Measurements from ENCODE around the gene ADM.
A peak's percentile ranks its signal among the peaks of the same experiment; 100 is the strongest.
"Not testable (repeated sequence)": the region's sequence is repeated elsewhere in the genome, so short reads cannot be mapped to it uniquely, and the experiment has no call there.

Gene ADM, protein sequence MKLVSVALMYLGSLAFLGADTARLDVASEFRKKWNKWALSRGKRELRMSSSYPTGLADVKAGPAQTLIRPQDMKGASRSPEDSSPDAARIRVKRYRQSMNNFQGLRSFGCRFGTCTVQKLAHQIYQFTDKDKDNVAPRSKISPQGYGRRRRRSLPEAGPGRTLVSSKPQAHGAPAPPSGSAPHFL

DNA sequence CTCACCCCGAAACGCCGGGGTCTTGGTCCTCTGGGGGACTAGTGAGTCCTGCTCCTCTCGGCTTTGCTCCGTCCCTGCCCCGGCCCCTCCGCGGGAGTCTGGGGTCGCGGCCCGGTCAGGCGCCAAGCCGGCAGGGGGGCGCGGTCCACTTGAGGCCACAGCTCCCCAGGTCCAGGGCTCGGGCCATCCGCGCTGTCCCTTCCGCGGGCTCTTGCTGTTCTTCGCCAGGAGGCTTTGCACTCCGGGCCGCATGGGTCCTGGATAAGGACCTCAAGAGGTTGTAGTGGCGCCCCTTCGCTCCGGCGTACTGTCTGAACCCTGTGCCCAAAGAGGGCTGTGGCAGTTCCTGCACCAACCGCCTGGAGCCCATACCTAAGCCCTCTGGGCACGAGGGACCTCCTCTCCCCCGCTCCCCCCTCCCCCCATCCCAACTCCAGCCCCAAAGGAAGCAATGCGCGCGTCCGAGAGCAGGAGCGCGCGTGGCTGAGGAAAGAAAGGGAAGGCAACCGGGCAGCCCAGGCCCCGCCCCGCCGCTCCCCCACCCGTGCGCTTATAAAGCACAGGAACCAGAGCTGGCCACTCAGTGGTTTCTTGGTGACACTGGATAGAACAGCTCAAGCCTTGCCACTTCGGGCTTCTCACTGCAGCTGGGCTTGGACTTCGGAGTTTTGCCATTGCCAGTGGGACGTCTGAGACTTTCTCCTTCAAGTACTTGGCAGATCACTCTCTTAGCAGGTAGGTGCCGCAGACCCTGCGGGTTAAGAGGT is at the start of gene ADM:
Gene ADM, plus strand, starts transcription at position 579 of the 767 bp plus-strand sequence. CDS start 628 bp downstream, outside the sequence.
- Histone ChIP-seq H3K9me3 (ENCODE audit: control insufficient read depth, insufficient read depth, low read length) (no peaks in the 10 kb centered on the region), H3K27ac (ENCODE audit: low read length) (no peak within 1 kb of the TSS), H3K4me1 (ENCODE audit: control insufficient read depth, insufficient read depth, low read length) (peaks cover 6% of the 10 kb centered on the region; the same call in 1 of the 2 replicates), H3K27me3 (ENCODE audit: control insufficient read depth, insufficient read depth, low read length) (peaks cover 5% of the 10 kb centered on the region; the same call in 1 of the 2 replicates), H3K36me3 (ENCODE audit: control insufficient read depth, insufficient read depth, low read length) (peaks cover 3% of the 10 kb centered on the region; the same call in 1 of the 2 replicates), H3K4me3 (ENCODE audit: low read length) (peak within 1 kb of the TSS; percentile 75)
- no CpG with 5 or more reads among the region's 48 CpGs for WGBS (ENCODE audit: insufficient coverage, insufficient read length)
- DNase-seq (ENCODE audit: low read depth, low spot score): no peak

GRCh38 chr11:10255388-10256125 is 49.3 kb upstream of the ADM start:
- Histone ChIP-seq H3K27ac (ENCODE audit: low read length) (no peak overlapping the region), H3K4me3 (ENCODE audit: low read length) (no peak overlapping the region), H3K4me1 (ENCODE audit: control insufficient read depth, insufficient read depth, low read length) (no peaks in the 10 kb centered on the region), H3K36me3 (ENCODE audit: control insufficient read depth, insufficient read depth, low read length) (no peaks in the 10 kb centered on the region), H3K9me3 (ENCODE audit: control insufficient read depth, insufficient read depth, low read length) (no peaks in the 10 kb centered on the region), H3K27me3 (ENCODE audit: control insufficient read depth, insufficient read depth, low read length) (no peaks in the 10 kb centered on the region)
- WGBS (ENCODE audit: insufficient coverage, insufficient read length): no CpG with 5 or more reads among the region's 3 CpGs
- DNase-seq (ENCODE audit: low read depth, low spot score): no peak

- H3K27ac ChIP-seq (ENCODE audit: low read length): no peak overlapping the region
- WGBS (ENCODE audit: insufficient coverage, insufficient read length): no CpG with 5 or more reads among the region's 4 CpGs
- no peak for DNase-seq (ENCODE audit: low read depth, low spot score)
- H3K9me3 ChIP-seq (ENCODE audit: control insufficient read depth, insufficient read depth, low read length): no peaks in the 10 kb centered on the region
- H3K4me3 ChIP-seq (ENCODE audit: low read length): no peak overlapping the region
- H3K36me3 ChIP-seq (ENCODE audit: control insufficient read depth, insufficient read depth, low read length): no peaks in the 10 kb centered on the region
- no peaks in the 10 kb centered on the region for H3K27me3 ChIP-seq (ENCODE audit: control insufficient read depth, insufficient read depth, low read length)
- H3K4me1 ChIP-seq (ENCODE audit: control insufficient read depth, insufficient read depth, low read length): no peaks in the 10 kb centered on the region
Observed at GRCh38 chr11:10257478-10257877, 47.4 kb upstream of the ADM start.

GRCh38 chr11:10261821-10262220 is 43.1 kb upstream of the ADM start:
- H3K27ac ChIP-seq (ENCODE audit: low read length): no peak overlapping the region

DNA sequence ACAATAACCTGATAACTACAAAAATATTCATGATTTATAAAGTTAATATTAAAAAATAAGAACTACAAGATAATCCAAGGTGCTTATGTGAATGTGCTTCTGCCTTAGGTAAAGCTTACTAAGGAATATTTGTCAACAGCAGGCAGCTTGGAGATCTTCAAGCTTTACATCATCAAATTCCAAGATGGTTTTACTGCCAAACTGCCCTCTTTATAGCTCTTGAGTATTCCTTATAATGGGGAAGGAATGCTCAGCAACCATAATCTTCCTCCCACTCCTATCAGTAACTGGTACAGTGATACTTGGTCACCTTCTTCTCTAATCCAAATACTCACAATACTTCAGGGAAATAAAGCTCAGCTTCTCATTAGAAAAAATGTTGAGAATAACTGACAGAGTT is 40.9 kb upstream of the ADM start:
- Histone ChIP-seq H3K27me3 (ENCODE audit: control insufficient read depth, insufficient read depth, low read length) (no peaks in the 10 kb centered on the region), H3K27ac (ENCODE audit: low read length) (no peak overlapping the region), H3K4me3 (ENCODE audit: low read length) (no peak overlapping the region), H3K4me1 (ENCODE audit: control insufficient read depth, insufficient read depth, low read length) (no peaks in the 10 kb centered on the region), H3K9me3 (ENCODE audit: control insufficient read depth, insufficient read depth, low read length) (no peaks in the 10 kb centered on the region), H3K36me3 (ENCODE audit: control insufficient read depth, insufficient read depth, low read length) (no peaks in the 10 kb centered on the region)
- no peak for DNase-seq (ENCODE audit: low read depth, low spot score)

More at GRCh38 chr11:10261821-10262220, 43.1 kb upstream of the ADM start:
- no peaks in the 10 kb centered on the region for H3K36me3 ChIP-seq (ENCODE audit: control insufficient read depth, insufficient read depth, low read length)
- no peaks in the 10 kb centered on the region for H3K9me3 ChIP-seq (ENCODE audit: control insufficient read depth, insufficient read depth, low read length)
- no peak for DNase-seq (ENCODE audit: low read depth, low spot score)
- H3K4me1 ChIP-seq (ENCODE audit: control insufficient read depth, insufficient read depth, low read length): no peaks in the 10 kb centered on the region
- no peak overlapping the region for H3K4me3 ChIP-seq (ENCODE audit: low read length)
- no peaks in the 10 kb centered on the region for H3K27me3 ChIP-seq (ENCODE audit: control insufficient read depth, insufficient read depth, low read length)

GRCh38 chr11:10264716-10265115 is 40.2 kb upstream of the ADM start:
- not testable (repeated sequence) for H3K36me3 ChIP-seq (ENCODE audit: control insufficient read depth, insufficient read depth, low read length); H3K4me3 ChIP-seq (ENCODE audit: low read length); DNase-seq (ENCODE audit: low read depth, low spot score); H3K27me3 ChIP-seq (ENCODE audit: control insufficient read depth, insufficient read depth, low read length); H3K4me1 ChIP-seq (ENCODE audit: control insufficient read depth, insufficient read depth, low read length); H3K27ac ChIP-seq (ENCODE audit: low read length); H3K9me3 ChIP-seq (ENCODE audit: control insufficient read depth, insufficient read depth, low read length)
- WGBS (ENCODE audit: insufficient coverage, insufficient read length): no CpG with 5 or more reads among the region's 3 CpGs

- H3K27ac ChIP-seq (ENCODE audit: low read length): no peak overlapping the region
- no CpG with 5 or more reads among the region's 3 CpGs for WGBS (ENCODE audit: insufficient coverage, insufficient read length)
- no peak for DNase-seq (ENCODE audit: low read depth, low spot score)
- no peaks in the 10 kb centered on the region for H3K36me3 ChIP-seq (ENCODE audit: control insufficient read depth, insufficient read depth, low read length)
- no peak overlapping the region for H3K4me3 ChIP-seq (ENCODE audit: low read length)
- H3K9me3 ChIP-seq (ENCODE audit: control insufficient read depth, insufficient read depth, low read length): no peaks in the 10 kb centered on the region
- no peaks in the 10 kb centered on the region for H3K4me1 ChIP-seq (ENCODE audit: control insufficient read depth, insufficient read depth, low read length)
- H3K27me3 ChIP-seq (ENCODE audit: control insufficient read depth, insufficient read depth, low read length): no peaks in the 10 kb centered on the region
Observed at GRCh38 chr11:10265936-10266335, 38.9 kb upstream of the ADM start.

DNA sequence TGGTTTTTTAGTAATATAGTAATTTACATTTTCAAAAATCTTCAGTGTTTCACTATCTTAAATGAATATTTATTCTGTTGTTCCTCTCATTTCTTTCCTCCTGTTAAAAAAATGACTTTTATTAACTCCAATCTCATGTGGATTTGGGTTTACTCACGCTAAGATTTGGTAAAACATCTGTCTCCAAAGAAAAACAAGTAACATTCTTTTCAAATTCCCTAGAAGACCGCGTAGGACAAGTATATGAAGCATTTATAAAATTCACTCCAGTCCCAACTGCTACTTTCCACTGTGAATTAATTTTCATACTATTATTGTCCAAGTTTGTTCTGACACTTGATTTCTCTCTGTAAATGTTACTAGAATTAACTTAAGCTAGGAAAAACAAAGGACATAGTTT is 37.1 kb upstream of the ADM start:
- DNase-seq (ENCODE audit: low read depth, low spot score): no peak
- H3K36me3 ChIP-seq (ENCODE audit: control insufficient read depth, insufficient read depth, low read length): no peaks in the 10 kb centered on the region
- no peak overlapping the region for H3K27ac ChIP-seq (ENCODE audit: low read length)
- no peaks in the 10 kb centered on the region for H3K27me3 ChIP-seq (ENCODE audit: control insufficient read depth, insufficient read depth, low read length)
- H3K9me3 ChIP-seq (ENCODE audit: control insufficient read depth, insufficient read depth, low read length): no peaks in the 10 kb centered on the region
- no peak overlapping the region for H3K4me3 ChIP-seq (ENCODE audit: low read length)
- no CpG with 5 or more reads among the region's 3 CpGs for WGBS (ENCODE audit: insufficient coverage, insufficient read length)
- H3K4me1 ChIP-seq (ENCODE audit: control insufficient read depth, insufficient read depth, low read length): no peaks in the 10 kb centered on the region

GRCh38 chr11:10268746-10269488 is 36.0 kb upstream of the ADM start:
- no peak overlapping the region for H3K4me3 ChIP-seq (ENCODE audit: low read length)
- H3K9me3 ChIP-seq (ENCODE audit: control insufficient read depth, insufficient read depth, low read length): no peaks in the 10 kb centered on the region
- H3K4me1 ChIP-seq (ENCODE audit: control insufficient read depth, insufficient read depth, low read length): no peaks in the 10 kb centered on the region
- H3K27ac ChIP-seq (ENCODE audit: low read length): no peak overlapping the region
- no CpG with 5 or more reads among the region's 5 CpGs for WGBS (ENCODE audit: insufficient coverage, insufficient read length)
- no peaks in the 10 kb centered on the region for H3K36me3 ChIP-seq (ENCODE audit: control insufficient read depth, insufficient read depth, low read length)
- no peak for DNase-seq (ENCODE audit: low read depth, low spot score)
- H3K27me3 ChIP-seq (ENCODE audit: control insufficient read depth, insufficient read depth, low read length): no peaks in the 10 kb centered on the region

- DNase-seq (ENCODE audit: low read depth, low spot score): no peak
- H3K36me3 ChIP-seq (ENCODE audit: control insufficient read depth, insufficient read depth, low read length): no peaks in the 10 kb centered on the region
- no peak overlapping the region for H3K4me3 ChIP-seq (ENCODE audit: low read length)
- H3K27ac ChIP-seq (ENCODE audit: low read length): no peak overlapping the region
- H3K9me3 ChIP-seq (ENCODE audit: control insufficient read depth, insufficient read depth, low read length): no peaks in the 10 kb centered on the region
- no peaks in the 10 kb centered on the region for H3K27me3 ChIP-seq (ENCODE audit: control insufficient read depth, insufficient read depth, low read length)
- WGBS (ENCODE audit: insufficient coverage, insufficient read length): 100% methylated on average over 1 of the region's 11 CpGs
- no peaks in the 10 kb centered on the region for H3K4me1 ChIP-seq (ENCODE audit: control insufficient read depth, insufficient read depth, low read length)
Observed at GRCh38 chr11:10272132-10272531, 32.7 kb upstream of the ADM start.
